OCI-LY1 (cell line): ENCODE data around the gene MYH14.

Experiments
- CTCF ChIP-seq: fragments of 200-600 bp; sonication (generic), shearing (Covaris generic); IDR thresholded peaks from 2 replicates; pipeline ENCODE4 v1.5.1; 2017; ENCODE audit warnings: mild to moderate bottlenecking, antibody characterized with exemption, low read length, moderate library complexity, mixed read lengths
- EZH2 ChIP-seq: fragments of 200-600 bp; sonication (generic), shearing (Covaris generic); IDR thresholded peaks from 2 replicates; pipeline ENCODE4 v1.8.0; 2017; ENCODE audit warnings: borderline replicate concordance, mixed run types, mild to moderate bottlenecking, antibody characterized with exemption, low read length, moderate library complexity, mixed read lengths

- TF ChIP-seq CTCF = no peak
- no peak for TF ChIP-seq EZH2
These were observed 122.1 kb downstream of the MYH14 start for GRCh38 chr19:50325310-50326100.
